K562 treated with DMSO at 1 percent for 4 hours (cell line): ENCODE data around the gene FAM47C. TPM values are rescaled to one million over a fixed set of nuclear protein-coding genes. Genes with fewer than 3 reads are reported as not detected.

Source experiments
- total RNA-seq: library from RNA; unstranded; fragments of 300-600 nt; gene quantifications from 2 replicates; pipeline ENCODE4 v1.2.3, GENCODE V29; 2022; ENCODE audit not compliant: insufficient read depth

The FAM47C gene
- total RNA-seq = not detected in 2 replicates

DNA sequence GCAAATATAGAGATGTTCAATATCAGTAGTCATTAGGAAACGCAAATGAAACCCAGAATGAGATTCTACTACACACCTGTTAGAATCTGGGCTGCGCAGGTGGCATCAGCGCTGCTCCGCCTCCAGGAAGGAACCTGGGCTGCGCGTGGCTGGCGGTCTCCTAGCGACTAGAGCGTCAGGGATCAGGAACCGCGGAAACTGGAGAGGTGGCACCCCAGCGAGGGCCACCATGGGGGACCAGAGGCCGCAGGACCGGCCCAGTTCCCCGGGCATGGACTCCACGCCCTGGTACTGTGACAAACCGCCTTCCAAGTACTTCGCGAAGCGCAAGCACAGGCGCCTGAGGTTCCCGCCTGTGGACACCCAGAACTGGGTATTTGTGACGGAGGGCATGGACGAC is at the start of gene FAM47C:
Gene FAM47C (plus strand): TSS at position 185 of the 400 bp plus-strand sequence. CDS start 45 bp downstream, at position 230.

